Keratinocyte (primary cell): Measurements from ENCODE around the gene NEXN. TPM values are rescaled to one million over a fixed set of nuclear protein-coding genes. Genes with fewer than 3 reads are reported as not detected.

Source experiments
- DNase-seq: peaks from one replicate; pipeline ENCODE4 v3.0.0-alpha.2; 2011; ENCODE audit warnings: low read depth, missing footprints, low spot score
- FAIRE-seq: peaks from 2 replicates; lab custom pipeline; 2011; peaks lifted over from hg19 to GRCh38; lab: Jason Lieb, UNC
- H2AFZ ChIP-seq: 2 replicates; pipeline ENCODE4 v1.6.0; 2012; ENCODE audit warnings: low read length, control low read depth, inconsistent platforms; ENCODE audit not compliant: control insufficient read depth
- H3K27ac ChIP-seq: 2 replicates; pipeline ENCODE4 v1.5.1; 2011; ENCODE audit warnings: low read length; ENCODE audit not compliant: control insufficient read depth, insufficient read depth
- H3K27me3 ChIP-seq: 3 replicates; pipeline ENCODE4 v1.6.0; 2011; ENCODE audit warnings: low read length; ENCODE audit not compliant: control insufficient read depth, insufficient read depth; ENCODE audit errors: extremely low read depth
- H3K36me3 ChIP-seq, 2 experiments: 2 replicates in 1 of 2; 3 replicates in 1 of 2; pipeline ENCODE4 v1.5.1; 2011; ENCODE audit warnings: low read length in 2 of 2, mild to moderate bottlenecking in 1 of 2; ENCODE audit not compliant: control insufficient read depth in 2 of 2, insufficient read depth in 2 of 2; ENCODE audit errors: extremely low read depth in 1 of 2
- H3K4me1 ChIP-seq: 3 replicates; pipeline ENCODE4 v1.5.1; 2011; ENCODE audit warnings: low read length; ENCODE audit not compliant: control insufficient read depth, insufficient read depth; ENCODE audit errors: extremely low read depth
- H3K4me2 ChIP-seq: 3 replicates; pipeline ENCODE4 v1.6.0; 2011; ENCODE audit warnings: low read depth, low read length; ENCODE audit not compliant: control insufficient read depth, insufficient read depth; ENCODE audit errors: extremely low read depth
- H3K4me3 ChIP-seq, 3 experiments: fragments of 200-600 bp in 1 of 3; sonication (generic) in 1 of 3; 2 replicates in 2 of 3; 3 replicates in 1 of 3; pipeline ENCODE4 v1.5.1; 2011 to 2016; ENCODE audit warnings: low read length in 3 of 3, mild to moderate bottlenecking in 3 of 3, control low read depth in 2 of 3, inconsistent platforms in 1 of 3, low read depth in 1 of 3, mixed read lengths in 1 of 3, mixed run types in 1 of 3, moderate library complexity in 1 of 3; ENCODE audit not compliant: control insufficient read depth in 2 of 3, insufficient read depth in 2 of 3; ENCODE audit errors: extremely low read depth in 1 of 3
- H3K79me2 ChIP-seq: 2 replicates; pipeline ENCODE4 v1.6.0; 2012; ENCODE audit warnings: low read length; ENCODE audit not compliant: control insufficient read depth, insufficient read depth
- H3K9ac ChIP-seq: 3 replicates; pipeline ENCODE4 v1.6.0; 2011; ENCODE audit warnings: low read length; ENCODE audit not compliant: control insufficient read depth, insufficient read depth; ENCODE audit errors: extremely low read depth
- H3K9me1 ChIP-seq: 3 replicates; pipeline ENCODE4 v1.6.0; 2011; ENCODE audit warnings: low read length; ENCODE audit not compliant: control insufficient read depth, insufficient read depth; ENCODE audit errors: extremely low read depth
- H3K9me3 ChIP-seq: 2 replicates; pipeline ENCODE4 v1.5.1; 2012; ENCODE audit warnings: low read depth, low read length; ENCODE audit not compliant: control insufficient read depth
- H4K20me1 ChIP-seq: 3 replicates; pipeline ENCODE4 v1.6.0; 2011; ENCODE audit warnings: low read length; ENCODE audit not compliant: control insufficient read depth, insufficient read depth; ENCODE audit errors: extremely low read depth
- CTCF ChIP-seq, 3 experiments: IDR thresholded peaks in 1 of 3; conservative IDR thresholded peaks in 1 of 3; optimal IDR thresholded peaks in 1 of 3; 2 replicates in 2 of 3; 3 replicates in 1 of 3; pipeline versions ENCODE3 to v1.5.1; 2011; ENCODE audit warnings: low read length in 3 of 3, mild to moderate bottlenecking in 3 of 3, moderate library complexity in 2 of 3, control low read depth in 1 of 3, inconsistent platforms in 1 of 3; ENCODE audit not compliant: insufficient read depth in 2 of 3; ENCODE audit errors: extremely low read depth in 1 of 3
- EZH2 ChIP-seq: IDR thresholded peaks from one replicate; pipeline ENCODE4 v1.6.1; 2012; ENCODE audit warnings: inconsistent platforms, mild to moderate bottlenecking, low read length, moderate library complexity
- dilution Hi-C: fragments of 300-500 bp; cut with MboI; formaldehyde crosslinking; loops from one replicate; pipeline ENCODE4 v1.7.0; 2020; ENCODE audit warnings: low sequenced_read_pairs; ENCODE audit not compliant: extremely low pct_ligation_motif_present
- polyA plus RNA-seq, 5 experiments: library from polyadenylated mRNA; depleted of rRNA in 3 of 5; stranded (reverse) in 3 of 5; stranded (forward) in 1 of 5; unstranded in 1 of 5; fragments of >200 nt; gene quantifications; 1 replicate in 1 of 5; 2 replicates in 3 of 5; 3 replicates in 1 of 5; pipeline versions ENCODE4 v1.2.1 to v1.2.3, GENCODE V29; 2011 to 2012; ENCODE audit warnings: missing spikeins in 2 of 5, low read depth in 1 of 5, low replicate concordance in 1 of 5

Gene NEXN
- polyA plus RNA-seq, 1 donor (not counting 4 experiments of a cell fraction or from before 2014, with no cell fraction given): 2.3 TPM

GRCh38 chr1:77888781-77889642 lies 588 bp downstream of the NEXN start:
- no peak for DNase-seq
- TF ChIP-seq CTCF (optimal IDR thresholded peaks at IDR 0.05 in 1 of 3, IDR thresholded peaks at IDR 0.05 in 1 of 3, conservative IDR thresholded peaks at IDR 0.05 in 1 of 3; ENCODE audit: extremely low read depth in 1 of 3, insufficient read depth in 2 of 3, low read length in 3 of 3) (no peak), EZH2 (no peak)
- H3K9me3 ChIP-seq: no peaks in the 10 kb centered on the region
- H3K27ac ChIP-seq: peak overlapping the region; percentile 68
- no peaks in the 10 kb centered on the region for H3K9me1 ChIP-seq
- no peaks in the 10 kb centered on the region for H3K36me3 ChIP-seq
- H3K4me1 ChIP-seq: peaks cover 10% of the 10 kb centered on the region
- dilution Hi-C loops: no loop called here
- H3K79me2 ChIP-seq: no peaks in the 10 kb centered on the region
- H3K4me3 ChIP-seq: peak overlapping the region; percentile 75 to 82 (median 77)
- peak overlapping the region; percentile 92 for H3K4me2 ChIP-seq
- H3K9ac ChIP-seq: peak overlapping the region; percentile 77
- no peaks in the 10 kb centered on the region for H4K20me1 ChIP-seq
- FAIRE-seq: peak; percentile 74
- peak overlapping the region; percentile 93 for H2AFZ ChIP-seq
- H3K27me3 ChIP-seq: no peaks in the 10 kb centered on the region

GRCh38 chr1:77889671-77890070 lies 1.2 kb downstream of the NEXN start:
- DNase-seq: peak; percentile 21

More at GRCh38 chr1:77889671-77890070, 1.2 kb downstream of the NEXN start:
- Histone ChIP-seq H2AFZ (peak overlapping the region; percentile 79), H3K27me3 (no peaks in the 10 kb centered on the region), H3K4me1 (peaks cover 10% of the 10 kb centered on the region), H3K4me3 (peak overlapping the region; percentile 75 to 82 (median 77)), H3K36me3 (no peaks in the 10 kb centered on the region), H3K79me2 (no peaks in the 10 kb centered on the region), H3K4me2 (peak overlapping the region; percentile 92), H3K9me3 (no peaks in the 10 kb centered on the region), H3K27ac (peak overlapping the region; percentile 68), H4K20me1 (no peaks in the 10 kb centered on the region), H3K9me1 (no peaks in the 10 kb centered on the region), H3K9ac (peak overlapping the region; percentile 77)
- FAIRE-seq: peak; percentile 39
- dilution Hi-C loops: no loop called here
- no peak for TF ChIP-seq CTCF (optimal IDR thresholded peaks at IDR 0.05 in 1 of 3, IDR thresholded peaks at IDR 0.05 in 1 of 3, conservative IDR thresholded peaks at IDR 0.05 in 1 of 3; ENCODE audit: extremely low read depth in 1 of 3, insufficient read depth in 2 of 3, low read length in 3 of 3)
- no peak for TF ChIP-seq EZH2
